K562 (cell line): Measurements from ENCODE around the gene COL5A1. TPM values are rescaled to one million over a fixed set of nuclear protein-coding genes. Genes with fewer than 3 reads are reported as not detected.

Source experiments
- ATAC-seq: fragments of 200-7000 bp; cut with Tn5 transposase; 3 replicates; pipeline ENCODE4 v1.9.1; 2020; ENCODE audit warnings: moderate library complexity
- BruUV-seq: library from RNA; stranded (reverse); fragments of 400-500 nt; replicated peaks from 2 replicates; lab custom pipeline; 2021; lab: Mats Ljungman, UMichigan
- CTCF ChIA-PET: fragments of 300-600 bp; formaldehyde crosslinking; extraction: SDS; loops from one replicate; lab custom pipeline; 2021; ENCODE audit warnings: low intra/inter-chr PET ratio; lab: Yijun Ruan, JAX
- POLR2A ChIA-PET: fragments of 300-600, 350-650 bp; sonication (Branson Sonifier 250); formaldehyde crosslinking; extraction: SDS; loops from one replicate; lab custom pipeline; 2021; ENCODE audit warnings: antibody characterized with exemption, inconsistent platforms; lab: Yijun Ruan, JAX
- DNase-seq, 4 experiments: peaks; one replicate each; pipeline versions ENCODE4 v3.0.0 to v3.0.0-alpha.2; 2011 to 2018; ENCODE audit warnings: low spot score in 3 of 4, mixed read lengths in 3 of 4; ENCODE audit errors: extremely low read depth in 1 of 4
- FAIRE-seq: peaks from 2 replicates; lab custom pipeline; 2011; peaks lifted over from hg19 to GRCh38; lab: Jason Lieb, UNC
- H2AFZ ChIP-seq: 2 replicates; pipeline ENCODE4 v1.6.0; 2011; ENCODE audit warnings: low read depth, low read length, control low read depth, inconsistent platforms
- H3K27ac ChIP-seq: fragments of 200-600 bp; 3 replicates; pipeline ENCODE4 v1.8.0; 2011; ENCODE audit warnings: low read depth, mild to moderate bottlenecking, control low read depth, inconsistent platforms, low read length, moderate library complexity, mixed read lengths; ENCODE audit errors: extremely low read depth
- H3K27me3 ChIP-seq, 2 experiments: fragments of 300-600 bp in 1 of 2; 2 replicates in 1 of 2; 3 replicates in 1 of 2; pipeline versions ENCODE4 v1.6.0 to v1.8.0; 2011; ENCODE audit warnings: inconsistent platforms in 2 of 2, low read length in 2 of 2, mild to moderate bottlenecking in 1 of 2, mixed read lengths in 1 of 2, moderate library complexity in 1 of 2; ENCODE audit not compliant: control insufficient read depth in 2 of 2, insufficient read depth in 2 of 2
- H3K36me3 ChIP-seq: fragments of 300-600 bp; 3 replicates; pipeline ENCODE4 v1.8.0; 2011; ENCODE audit warnings: mild to moderate bottlenecking, low read length, inconsistent platforms; ENCODE audit not compliant: control insufficient read depth, insufficient read depth
- H3K4me1 ChIP-seq, 2 experiments: fragments of 200-600 bp in 1 of 2; replicated peaks in 1 of 2; 2 replicates in 1 of 2; 3 replicates in 1 of 2; pipeline versions ENCODE4 v1.5.1 to v1.8.0; 2011; ENCODE audit warnings: inconsistent platforms in 2 of 2, low read length in 2 of 2, mild to moderate bottlenecking in 1 of 2, mixed read lengths in 1 of 2, moderate library complexity in 1 of 2; ENCODE audit not compliant: control insufficient read depth in 2 of 2, insufficient read depth in 2 of 2
- H3K4me2 ChIP-seq: 2 replicates; pipeline ENCODE4 v1.6.1; 2011; ENCODE audit warnings: low read length, control low read depth, inconsistent platforms, mixed read lengths; ENCODE audit not compliant: insufficient read depth
- H3K4me3 ChIP-seq: fragments of 200-600 bp; sonication (generic), shearing (Covaris generic); 2 replicates; pipeline ENCODE4 v1.5.1; 2016; ENCODE audit warnings: control low read depth, inconsistent platforms
- H3K79me2 ChIP-seq: fragments of 200-600 bp; 3 replicates; pipeline ENCODE4 v1.8.0; 2011; ENCODE audit warnings: low read length, inconsistent platforms; ENCODE audit not compliant: control insufficient read depth, insufficient read depth
- H3K9ac ChIP-seq, 2 experiments: 2 replicates each; pipeline versions ENCODE4 v1.6.0 to v1.6.1; 2011; ENCODE audit warnings: low read depth in 2 of 2, low read length in 2 of 2, control low read depth in 1 of 2, inconsistent platforms in 1 of 2, mild to moderate bottlenecking in 1 of 2, mixed read lengths in 1 of 2; ENCODE audit not compliant: insufficient read depth in 1 of 2
- H3K9me1 ChIP-seq: one replicate; pipeline ENCODE4 v1.6.0; 2011; ENCODE audit warnings: inconsistent platforms, mild to moderate bottlenecking, low read length, moderate library complexity; ENCODE audit not compliant: control insufficient read depth, insufficient read depth
- H3K9me3 ChIP-seq: replicated peaks from 2 replicates; pipeline ENCODE4 v1.5.1; 2011; ENCODE audit warnings: low read depth, low read length, inconsistent platforms; ENCODE audit not compliant: control insufficient read depth, insufficient read depth
- H4K20me1 ChIP-seq: replicated peaks from 2 replicates; pipeline ENCODE4 v1.6.1; 2011; ENCODE audit warnings: low read length, inconsistent platforms, mixed read lengths; ENCODE audit not compliant: control insufficient read depth, insufficient read depth
- ATF2 ChIP-seq: sonication (generic); formaldehyde crosslinking; IDR thresholded peaks from 2 replicates; pipeline ENCODE4 v1.8.1; 2022; ENCODE audit warnings: missing genetic modification reagents
- ELF4 ChIP-seq: fragments of 450-650 bp; formaldehyde crosslinking; IDR thresholded peaks from 2 replicates; pipeline ENCODE4 v1.4.0; 2022; ENCODE audit warnings: missing genetic modification characterization
- FOXJ2 ChIP-seq: fragments of 200-800 bp; sonication (Bioruptor generic); IDR thresholded peaks from 2 replicates; pipeline ENCODE4 v1.6.1; 2016; ENCODE audit warnings: missing genetic modification characterization, missing compliant biosample characterization
- KAT8 ChIP-seq: fragments of 450-650 bp; IDR thresholded peaks from 2 replicates; pipeline ENCODE4 v1.6.1; 2016; ENCODE audit warnings: low read depth, mild to moderate bottlenecking
- LCOR ChIP-seq: sonication (generic); formaldehyde crosslinking; IDR thresholded peaks from 2 replicates; pipeline ENCODE4 v1.8.0; 2022; ENCODE audit warnings: mild to moderate bottlenecking, missing genetic modification reagents
- NCOA2 ChIP-seq, 2 experiments: fragments of 450-650 bp; IDR thresholded peaks; 2 replicates each; pipeline ENCODE4 v1.6.1; 2018; ENCODE audit warnings: mild to moderate bottlenecking in 2 of 2, moderate library complexity in 1 of 2; ENCODE audit not compliant: partially characterized antibody in 2 of 2
- NR0B1 ChIP-seq: fragments of 450-650 bp; IDR thresholded peaks from one replicate; pipeline ENCODE4 v1.6.1; 2018; ENCODE audit warnings: mild to moderate bottlenecking, moderate library complexity; ENCODE audit not compliant: partially characterized antibody
- PYGO2 ChIP-seq: fragments of 450-650 bp; IDR thresholded peaks from 2 replicates; pipeline ENCODE4 v1.6.1; 2016; ENCODE audit warnings: mild to moderate bottlenecking, missing genetic modification characterization, moderate library complexity, missing compliant biosample characterization
- TAL1 ChIP-seq: fragments of 450-650 bp; IDR thresholded peaks from 2 replicates; pipeline ENCODE4 v1.6.1; 2016; ENCODE audit warnings: mild to moderate bottlenecking
- TRIM28 ChIP-seq: fragments of 450-650 bp; IDR thresholded peaks from 2 replicates; pipeline ENCODE4 v1.6.1; 2017
- ZFPM2 ChIP-seq: fragments of 250-450 bp; sonication (Bioruptor Pico); IDR thresholded peaks from 2 replicates; pipeline ENCODE4 v1.5.1; 2022; ENCODE audit warnings: mild to moderate bottlenecking
- ZNF3 ChIP-seq: fragments of 250-450 bp; sonication (Bioruptor Pico); IDR thresholded peaks from 2 replicates; pipeline ENCODE4 v1.5.0; 2021; ENCODE audit warnings: mild to moderate bottlenecking, moderate library complexity
- ZNF324 ChIP-seq: fragments of 250-450 bp; sonication (Bioruptor Pico); IDR thresholded peaks from 2 replicates; pipeline ENCODE4 v1.4.0; 2020; ENCODE audit warnings: mild to moderate bottlenecking
- ZNF347 ChIP-seq: fragments of 450-650 bp; formaldehyde crosslinking; IDR thresholded peaks from 2 replicates; pipeline ENCODE4 v1.4.0; 2020; ENCODE audit warnings: low read depth, mild to moderate bottlenecking, moderate library complexity
- ZNF592 ChIP-seq: fragments of 450-650 bp; IDR thresholded peaks from 2 replicates; pipeline ENCODE4 v1.6.1; 2017; ENCODE audit warnings: antibody characterized with exemption, mild to moderate bottlenecking
- ZNF699 ChIP-seq: fragments of 250-450 bp; sonication (Bioruptor Pico); IDR thresholded peaks from 2 replicates; pipeline ENCODE4 v1.8.0; 2021; ENCODE audit warnings: mild to moderate bottlenecking, moderate library complexity; ENCODE audit not compliant: insufficient replicate concordance
- ZSCAN29 ChIP-seq: fragments of 450-650 bp; IDR thresholded peaks from 2 replicates; pipeline ENCODE4 v1.6.1; 2017
- ZZZ3 ChIP-seq: fragments of 450-650 bp; IDR thresholded peaks from 2 replicates; pipeline ENCODE4 v1.6.1; 2016; ENCODE audit warnings: antibody characterized with exemption, mild to moderate bottlenecking, moderate library complexity
- WGBS: fragments of 100-300 bp; shearing (Covaris generic); methylation state at CpG from one replicate; pipeline ENCODE4 v1.1.6; 2016; ENCODE audit warnings: low coverage, mixed read lengths; ENCODE audit not compliant: insufficient coverage; ENCODE audit errors: missing lambda C conversion rate; 5-methylcytosine and 5-hydroxymethylcytosine counted together
- in situ Hi-C: fragments of 300-500 bp; cut with MboI; formaldehyde crosslinking; loops from 4 replicates; pipeline ENCODE4 v1.15.0; 2018; ENCODE audit warnings: inconsistent platforms, mixed read lengths
- intact Hi-C: fragments of 100-400 bp; cut with micrococcal nuclease; formaldehyde crosslinking; loops from 2 replicates; pipeline ENCODE4 v1.14.2; 2022
- polyA plus RNA-seq, 8 experiments: library from polyadenylated mRNA; depleted of rRNA in 4 of 8; stranded (reverse) in 5 of 8; unstranded in 3 of 8; fragments of >200 nt; fragmentation: Nextera tagmentation in 2 of 8; fragmentation: Illumina TruSeq in 1 of 8; extraction: Ambion mirVana in 2 of 8; extraction: Trizol in 1 of 8; gene quantifications; 2 replicates each; pipeline versions ENCODE4 v1.2.1 to v1.2.3, GENCODE V29; 2011 to 2014; ENCODE audit warnings: inconsistent platforms in 1 of 8, missing spikeins in 1 of 8
- total RNA-seq, 7 experiments: library from RNA; depleted of rRNA in 6 of 7; stranded (reverse); fragments of >200 nt in 6 of 7; fragmentation: Illumina TruSeq in 2 of 7; extraction: Trizol in 2 of 7; gene quantifications; 2 replicates each; pipeline versions ENCODE4 v1.2.1 to v1.2.3, GENCODE V29; 2011 to 2021; ENCODE audit warnings: low replicate concordance in 1 of 7

The COL5A1 gene
- total and polyA plus RNA-seq, 9 of the 15 experiments (the other 6 are each of a cell fraction or from before 2014, with no cell fraction given) = under 0.01 to 0.13 (median 0.04) TPM; not detected in 6

- ChIA-PET POLR2A (no interaction called here), CTCF (no interaction called here)
- Histone ChIP-seq H3K4me1 (no peaks in the 10 kb centered on the region; a peak in 1 of 5 replicates), H3K36me3 (no peaks in the 10 kb centered on the region), H3K4me3 (no peak overlapping the region), H3K9me1 (no peaks in the 10 kb centered on the region), H3K9me3 (no peaks in the 10 kb centered on the region), H3K27ac (no peak overlapping the region), H2AFZ (no peak overlapping the region), H3K4me2 (no peak overlapping the region), H3K79me2 (no peaks in the 10 kb centered on the region), H3K27me3 (peaks cover 7 to 20% of the 10 kb centered on the region in 2 experiments; a peak in 3 of 5 replicates), H3K9ac (no peak overlapping the region), H4K20me1 (no peaks in the 10 kb centered on the region)
- DNase-seq (no peak), ATAC-seq (no peak), FAIRE-seq (no peak)
- intact Hi-C loops = no loop called here
- in situ Hi-C loops = no loop called here
- WGBS = 1% methylated on average over 11 of the region's 11 CpGs
- BruUV-seq = no TSS peak
- no peak for TF ChIP-seq ELF4
- TF ChIP-seq ZNF3 (CRISPR knock-in tag) = no peak
- no peak for TF ChIP-seq LCOR (CRISPR knock-in tag)
- no peak for TF ChIP-seq ZNF699 (CRISPR knock-in tag)
- TF ChIP-seq ZZZ3 = no peak
- TF ChIP-seq PYGO2 (tag) = no peak
- no peak for TF ChIP-seq FOXJ2 (tag)
- no peak for TF ChIP-seq TRIM28
- no peak for TF ChIP-seq TAL1
- TF ChIP-seq ZNF592 = no peak
- TF ChIP-seq ATF2 (CRISPR knock-in tag) = no peak
- TF ChIP-seq ZFPM2 (CRISPR knock-in tag) = no peak
- TF ChIP-seq KAT8 = no peak
- TF ChIP-seq ZSCAN29 = no peak
- no peak for TF ChIP-seq ZNF347 (CRISPR knock-in tag)
- no peak for TF ChIP-seq ZNF324
- TF ChIP-seq NR0B1 = no peak
- TF ChIP-seq NCOA2 (IDR thresholded peaks at IDR 0.05; ENCODE audit: partially characterized antibody in 2 of 2) = no peak
Observed at GRCh38 chr9:134708672-134709038, 67.1 kb downstream of the COL5A1 start.
